ENCODE measurements around the gene ABCF3. TPM values are rescaled to one million over a fixed set of nuclear protein-coding genes. Genes with fewer than 3 reads are reported as not detected.

Gene ABCF3
- total RNA-seq, 1 experiment from 2014 or later, result 68.8 TPM

- Mint-ChIP-seq H3K9me3 (ENCODE audit: unreplicated experiment) (no peaks in the 10 kb centered on the region), H3K27ac (ENCODE audit: unreplicated experiment) (peak overlapping the region; percentile 96), H3K27me3 (ENCODE audit: insufficient read depth, unreplicated experiment) (no peaks in the 10 kb centered on the region), H3K4me3 (ENCODE audit: unreplicated experiment) (peak overlapping the region; percentile 86), H3K4me1 (ENCODE audit: low read depth, unreplicated experiment) (peaks cover 15% of the 10 kb centered on the region), H3K36me3 (ENCODE audit: insufficient read depth, unreplicated experiment) (peaks cover 67% of the 10 kb centered on the region)
- Histone ChIP-seq H3K36me3 (ENCODE audit: control insufficient read depth, insufficient read depth, low read length) (peaks cover 1% of the 10 kb centered on the region; the same call in 1 of the 2 replicates), H3K4me3 (ENCODE audit: low read depth, low read length) (peak overlapping the region; percentile 95), H3K27me3 (replicated peaks; ENCODE audit: control insufficient read depth, insufficient read depth, low read length) (no peaks in the 10 kb centered on the region), H3K4me1 (0 out of 2 replicates have a peak, but pooled peaks cover 8% of the 10 kb centered on the region), H3K9me3 (no peaks in the 10 kb centered on the region)
- CTCF ChIA-PET, result no interaction called here
- no peak for DNase-seq
- BruUV-seq (replicated peaks), result TSS peak; percentile 53
- no peak for TF ChIP-seq CTCF (IDR thresholded peaks at IDR 0.05; ENCODE audit: insufficient read depth in 1 of 2, low read depth in 1 of 2, low read length in 1 of 2, severe bottlenecking in 1 of 2, unreplicated experiment in 1 of 2)
- intact Hi-C loops (cut with micrococcal nuclease; ENCODE audit: unreplicated experiment), result loop anchor here (2.0 kb wide), 1 partner anchor 42 kb away; the partner anchor contains the start of gene VWA5B2
- POLR2A ChIA-PET, result interaction anchor here (0.5 to 1.1 kb wide), 2 partner anchors 10 to 48 kb away, joined by 3 to 6 read pairs; no protein-coding TSS in a partner anchor
Observed at GRCh38 chr3:184186902-184187207, 856 bp downstream of the ABCF3 start.

GRCh38 chr3:184188080-184188479 is 2.1 kb downstream of the ABCF3 start:
- Mint-ChIP-seq H3K27me3 (ENCODE audit: insufficient read depth, unreplicated experiment) (no peaks in the 10 kb centered on the region), H3K27ac (ENCODE audit: unreplicated experiment) (no peak overlapping the region), H3K4me1 (ENCODE audit: low read depth, unreplicated experiment) (peaks cover 15% of the 10 kb centered on the region), H3K9me3 (ENCODE audit: unreplicated experiment) (no peaks in the 10 kb centered on the region), H3K4me3 (ENCODE audit: unreplicated experiment) (no peak overlapping the region), H3K36me3 (ENCODE audit: insufficient read depth, unreplicated experiment) (peaks cover 70% of the 10 kb centered on the region)
- intact Hi-C loops (cut with micrococcal nuclease; ENCODE audit: unreplicated experiment), result no loop called here
- ChIA-PET CTCF (no interaction called here), POLR2A (no interaction called here)
- H3K4me1 ChIP-seq, result 0 out of 2 replicates have a peak, but pooled peaks cover 8% of the 10 kb centered on the region
- H3K27me3 ChIP-seq (replicated peaks; ENCODE audit: control insufficient read depth, insufficient read depth, low read length), result no peaks in the 10 kb centered on the region
- no peak for TF ChIP-seq CTCF (IDR thresholded peaks at IDR 0.05; ENCODE audit: insufficient read depth in 1 of 2, low read depth in 1 of 2, low read length in 1 of 2, severe bottlenecking in 1 of 2, unreplicated experiment in 1 of 2)
- no peak overlapping the region for H3K4me3 ChIP-seq (ENCODE audit: low read depth, low read length)
- no peaks in the 10 kb centered on the region for H3K9me3 ChIP-seq
- no peak for DNase-seq
- 0 out of 2 replicates have a peak, but pooled peaks cover 1% of the 10 kb centered on the region for H3K36me3 ChIP-seq (ENCODE audit: control insufficient read depth, insufficient read depth, low read length)
- no TSS peak for BruUV-seq (replicated peaks)

GRCh38 chr3:184189421-184189820 is 3.4 kb downstream of the ABCF3 start:
- peaks cover 70% of the 10 kb centered on the region for H3K36me3 Mint-ChIP-seq (ENCODE audit: insufficient read depth, unreplicated experiment)

More at GRCh38 chr3:184189421-184189820, 3.4 kb downstream of the ABCF3 start:
- Mint-ChIP-seq H3K4me1 (ENCODE audit: low read depth, unreplicated experiment) (peaks cover 15% of the 10 kb centered on the region), H3K4me3 (ENCODE audit: unreplicated experiment) (no peak overlapping the region), H3K27ac (ENCODE audit: unreplicated experiment) (no peak overlapping the region), H3K27me3 (ENCODE audit: insufficient read depth, unreplicated experiment) (no peaks in the 10 kb centered on the region), H3K9me3 (ENCODE audit: unreplicated experiment) (no peaks in the 10 kb centered on the region)
- Histone ChIP-seq H3K4me1 (0 out of 2 replicates have a peak, but pooled peaks cover 8% of the 10 kb centered on the region), H3K27me3 (replicated peaks; ENCODE audit: control insufficient read depth, insufficient read depth, low read length) (no peaks in the 10 kb centered on the region), H3K9me3 (no peaks in the 10 kb centered on the region), H3K4me3 (ENCODE audit: low read depth, low read length) (no peak overlapping the region), H3K36me3 (ENCODE audit: control insufficient read depth, insufficient read depth, low read length) (peaks cover 4% of the 10 kb centered on the region; the same call in 1 of the 2 replicates)
- intact Hi-C loops (cut with micrococcal nuclease; ENCODE audit: unreplicated experiment), result no loop called here
- no peak for TF ChIP-seq CTCF (IDR thresholded peaks at IDR 0.05; ENCODE audit: insufficient read depth in 1 of 2, low read depth in 1 of 2, low read length in 1 of 2, severe bottlenecking in 1 of 2, unreplicated experiment in 1 of 2)
- CTCF ChIA-PET, result no interaction called here
- DNase-seq, result no peak
- no TSS peak for BruUV-seq (replicated peaks)
- POLR2A ChIA-PET, result no interaction called here
